ENCODE results near the gene OCSTAMP.

GRCh38 chr20:46543959-46544358 lies 6.5 kb downstream of the OCSTAMP start:
- TF ChIP-seq TARDBP (IDR thresholded peaks at IDR 0.05): no peak
- no peak for TF ChIP-seq SUZ12 (IDR thresholded peaks at IDR 0.05)
- no peak for TF ChIP-seq FOXK2 (IDR thresholded peaks at IDR 0.05)
- TF ChIP-seq SP1 (IDR thresholded peaks at IDR 0.05): no peak
- no peak for TF ChIP-seq BHLHE40 (IDR thresholded peaks at IDR 0.05; ENCODE audit: borderline replicate concordance)
- no peak for TF ChIP-seq ELF4 (IDR thresholded peaks at IDR 0.05)
- no peak for TF ChIP-seq FOXA1 (IDR thresholded peaks at IDR 0.05)
- TF ChIP-seq LEF1 (IDR thresholded peaks at IDR 0.05; ENCODE audit: borderline replicate concordance): no peak
- TF ChIP-seq FOXM1 (IDR thresholded peaks at IDR 0.05; ENCODE audit: borderline replicate concordance): no peak
- TF ChIP-seq HDGF (IDR thresholded peaks at IDR 0.05; ENCODE audit: borderline replicate concordance): no peak
- TF ChIP-seq ARNT (IDR thresholded peaks at IDR 0.05): no peak
